ENCODE results near the gene EMSY.

- TF ChIP-seq CTCF (IDR thresholded peaks at IDR 0.05) (no peak), POLR2A (IDR thresholded peaks at IDR 0.05) (no peak)
Measured at GRCh38 chr11:76466666-76467065, 21.8 kb downstream of the EMSY start.

All from right lobe of liver (tissue), 4 donors.